Panc1 (cell line): Measurements from ENCODE around the gene POLR3B. TPM values are rescaled to one million over a fixed set of nuclear protein-coding genes. Genes with fewer than 3 reads are reported as not detected.
"Not testable (repeated sequence)": the region's sequence is repeated elsewhere in the genome, so short reads cannot be mapped to it uniquely, and the experiment has no call there.

Source experiments
- ATAC-seq: fragments of 200-7000 bp; cut with Tn5 transposase; 2 replicates; pipeline ENCODE4 v1.9.1; 2020; ENCODE audit warnings: mild to moderate bottlenecking, moderate library complexity
- BruUV-seq: library from RNA; stranded (reverse); fragments of 400-500 nt; replicated peaks from 2 replicates; lab custom pipeline; 2021; lab: Mats Ljungman, UMichigan
- CTCF ChIA-PET: fragments of 300-600 bp; sonication (Branson Sonifier 250); formaldehyde crosslinking; loops from one replicate; lab custom pipeline; 2022; ENCODE audit warnings: antibody characterized with exemption; lab: Charles Lee
- POLR2A ChIA-PET: fragments of 300-600 bp; sonication (Branson Sonifier 250); formaldehyde crosslinking; loops from one replicate; lab custom pipeline; 2022; ENCODE audit warnings: antibody characterized with exemption; lab: Charles Lee
- DNase-seq: peaks from one replicate; pipeline ENCODE4 v3.0.0-alpha.2; 2010; ENCODE audit warnings: low read depth, low spot score
- H3K27ac ChIP-seq: 2 replicates; pipeline ENCODE4 v1.5.1; 2011; ENCODE audit warnings: mild to moderate bottlenecking, low read length, inconsistent platforms
- H3K27me3 ChIP-seq: fragments of 200-500 bp; sonication (Bioruptor generic); 2 replicates; pipeline ENCODE4 v1.6.0; 2014; ENCODE audit warnings: low read length, inconsistent platforms; ENCODE audit not compliant: control insufficient read depth, insufficient read depth
- H3K36me3 ChIP-seq: fragments of 200-500 bp; sonication (Bioruptor generic); 2 replicates; pipeline ENCODE4 v1.5.1; 2014; ENCODE audit warnings: inconsistent platforms, mild to moderate bottlenecking, low read length, moderate library complexity; ENCODE audit not compliant: control insufficient read depth, insufficient read depth
- H3K4me1 ChIP-seq: 2 replicates; pipeline ENCODE4 v1.5.1; 2011; ENCODE audit warnings: inconsistent platforms, mild to moderate bottlenecking, low read length, moderate library complexity; ENCODE audit not compliant: control insufficient read depth, insufficient read depth
- H3K4me3 ChIP-seq, 2 experiments: 2 replicates each; pipeline ENCODE4 v1.5.1; 2011 to 2012; ENCODE audit warnings: low read depth in 2 of 2, low read length in 2 of 2, mild to moderate bottlenecking in 2 of 2, inconsistent platforms in 1 of 2, moderate library complexity in 1 of 2
- H3K9me3 ChIP-seq: fragments of 200-500 bp; sonication (Bioruptor generic); 2 replicates; pipeline ENCODE4 v1.5.1; 2014; ENCODE audit warnings: low read depth, mild to moderate bottlenecking, inconsistent platforms, low read length, moderate library complexity; ENCODE audit not compliant: control insufficient read depth, insufficient read depth
- POLR2AphosphoS5 ChIP-seq: IDR thresholded peaks from 2 replicates; pipeline ENCODE4 v1.6.1; 2012; ENCODE audit warnings: mild to moderate bottlenecking, low read depth, low read length, moderate library complexity
- SIN3A ChIP-seq: IDR thresholded peaks from 2 replicates; pipeline ENCODE4 v1.6.1; 2012; ENCODE audit warnings: low read depth, mild to moderate bottlenecking, low read length, moderate library complexity, borderline replicate concordance; ENCODE audit not compliant: insufficient read depth
- TCF7L2 ChIP-seq: IDR thresholded peaks from 2 replicates; pipeline ENCODE4 v1.6.1; 2011; ENCODE audit warnings: mild to moderate bottlenecking, low read depth, low read length, inconsistent platforms
- in situ Hi-C: cut with HindIII; loops from 2 replicates; pipeline ENCODE4 v1.10.0; 2016; ENCODE audit warnings: low sequenced_read_pairs, low pct_unique_long_range_greater_than_20kb
- intact Hi-C: fragments of 100-400 bp; cut with micrococcal nuclease; formaldehyde crosslinking; loops from one replicate; pipeline ENCODE4 v1.10.0; 2022; ENCODE audit not compliant: unreplicated experiment
- total RNA-seq: library from RNA; stranded (reverse); gene quantifications from one replicate; pipeline ENCODE4 v1.2.1, GENCODE V29; 2021; ENCODE audit not compliant: unreplicated experiment
- TF ChIP-seq, protein P1 (sequence below): fragments of 450-650 bp; IDR thresholded peaks from 2 replicates; pipeline ENCODE4 v1.5.1; 2017; ENCODE audit warnings: mild to moderate bottlenecking
- TF ChIP-seq, protein P2 (sequence below), 2 experiments: IDR thresholded peaks; 2 replicates each; pipeline ENCODE4 v1.6.1; 2011 to 2012; ENCODE audit warnings: low read depth in 2 of 2, control low read depth in 1 of 2, low read length in 1 of 2, mild to moderate bottlenecking in 1 of 2, moderate library complexity in 1 of 2; ENCODE audit not compliant: insufficient read depth in 1 of 2

Gene POLR3B
- total RNA-seq, 1 experiment from 2014 or later = 8.2 TPM

DNA sequence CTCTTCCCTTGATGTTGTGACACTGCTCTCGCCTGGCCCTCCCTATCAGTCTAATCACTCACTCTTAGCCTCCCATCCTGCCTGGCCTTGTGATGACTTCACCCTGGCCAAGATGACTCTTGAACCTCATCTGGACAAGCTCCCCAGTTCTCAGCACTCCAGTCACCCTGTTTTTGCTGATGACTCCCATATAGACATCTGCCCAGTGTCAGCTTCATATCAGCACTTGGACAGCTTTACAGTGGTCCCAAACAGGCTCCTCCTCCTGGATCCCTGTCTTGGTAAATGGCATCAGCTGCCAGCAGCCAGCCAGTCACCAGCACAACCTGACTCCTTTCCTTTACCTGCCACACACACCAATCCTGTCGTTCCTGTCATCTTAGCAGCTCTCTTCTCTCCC lies 104.2 kb downstream of the POLR3B start:
- no peak for DNase-seq
- TF ChIP-seq, protein P1, sequence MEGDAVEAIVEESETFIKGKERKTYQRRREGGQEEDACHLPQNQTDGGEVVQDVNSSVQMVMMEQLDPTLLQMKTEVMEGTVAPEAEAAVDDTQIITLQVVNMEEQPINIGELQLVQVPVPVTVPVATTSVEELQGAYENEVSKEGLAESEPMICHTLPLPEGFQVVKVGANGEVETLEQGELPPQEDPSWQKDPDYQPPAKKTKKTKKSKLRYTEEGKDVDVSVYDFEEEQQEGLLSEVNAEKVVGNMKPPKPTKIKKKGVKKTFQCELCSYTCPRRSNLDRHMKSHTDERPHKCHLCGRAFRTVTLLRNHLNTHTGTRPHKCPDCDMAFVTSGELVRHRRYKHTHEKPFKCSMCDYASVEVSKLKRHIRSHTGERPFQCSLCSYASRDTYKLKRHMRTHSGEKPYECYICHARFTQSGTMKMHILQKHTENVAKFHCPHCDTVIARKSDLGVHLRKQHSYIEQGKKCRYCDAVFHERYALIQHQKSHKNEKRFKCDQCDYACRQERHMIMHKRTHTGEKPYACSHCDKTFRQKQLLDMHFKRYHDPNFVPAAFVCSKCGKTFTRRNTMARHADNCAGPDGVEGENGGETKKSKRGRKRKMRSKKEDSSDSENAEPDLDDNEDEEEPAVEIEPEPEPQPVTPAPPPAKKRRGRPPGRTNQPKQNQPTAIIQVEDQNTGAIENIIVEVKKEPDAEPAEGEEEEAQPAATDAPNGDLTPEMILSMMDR = no peak
- TF ChIP-seq TCF7L2 = no peak
- TF ChIP-seq SIN3A = no peak
- TF ChIP-seq, protein P2, sequence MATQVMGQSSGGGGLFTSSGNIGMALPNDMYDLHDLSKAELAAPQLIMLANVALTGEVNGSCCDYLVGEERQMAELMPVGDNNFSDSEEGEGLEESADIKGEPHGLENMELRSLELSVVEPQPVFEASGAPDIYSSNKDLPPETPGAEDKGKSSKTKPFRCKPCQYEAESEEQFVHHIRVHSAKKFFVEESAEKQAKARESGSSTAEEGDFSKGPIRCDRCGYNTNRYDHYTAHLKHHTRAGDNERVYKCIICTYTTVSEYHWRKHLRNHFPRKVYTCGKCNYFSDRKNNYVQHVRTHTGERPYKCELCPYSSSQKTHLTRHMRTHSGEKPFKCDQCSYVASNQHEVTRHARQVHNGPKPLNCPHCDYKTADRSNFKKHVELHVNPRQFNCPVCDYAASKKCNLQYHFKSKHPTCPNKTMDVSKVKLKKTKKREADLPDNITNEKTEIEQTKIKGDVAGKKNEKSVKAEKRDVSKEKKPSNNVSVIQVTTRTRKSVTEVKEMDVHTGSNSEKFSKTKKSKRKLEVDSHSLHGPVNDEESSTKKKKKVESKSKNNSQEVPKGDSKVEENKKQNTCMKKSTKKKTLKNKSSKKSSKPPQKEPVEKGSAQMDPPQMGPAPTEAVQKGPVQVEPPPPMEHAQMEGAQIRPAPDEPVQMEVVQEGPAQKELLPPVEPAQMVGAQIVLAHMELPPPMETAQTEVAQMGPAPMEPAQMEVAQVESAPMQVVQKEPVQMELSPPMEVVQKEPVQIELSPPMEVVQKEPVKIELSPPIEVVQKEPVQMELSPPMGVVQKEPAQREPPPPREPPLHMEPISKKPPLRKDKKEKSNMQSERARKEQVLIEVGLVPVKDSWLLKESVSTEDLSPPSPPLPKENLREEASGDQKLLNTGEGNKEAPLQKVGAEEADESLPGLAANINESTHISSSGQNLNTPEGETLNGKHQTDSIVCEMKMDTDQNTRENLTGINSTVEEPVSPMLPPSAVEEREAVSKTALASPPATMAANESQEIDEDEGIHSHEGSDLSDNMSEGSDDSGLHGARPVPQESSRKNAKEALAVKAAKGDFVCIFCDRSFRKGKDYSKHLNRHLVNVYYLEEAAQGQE (IDR thresholded peaks at IDR 0.05; ENCODE audit: insufficient read depth in 1 of 2, low read depth in 2 of 2, low read length in 1 of 2) = no peak
- no peak for TF ChIP-seq POLR2AphosphoS5
- Histone ChIP-seq H3K4me3 (no peak overlapping the region), H3K27ac (no peak overlapping the region), H3K27me3 (no peaks in the 10 kb centered on the region), H3K4me1 (no peaks in the 10 kb centered on the region), H3K9me3 (no peaks in the 10 kb centered on the region), H3K36me3 (no peaks in the 10 kb centered on the region; the same call in 1 of the 2 replicates)
- POLR2A ChIA-PET = no interaction called here
- intact Hi-C loops = no loop called here
- no peak for ATAC-seq
- CTCF ChIA-PET = no interaction called here
- in situ Hi-C loops = no loop called here
- no TSS peak for BruUV-seq

DNA sequence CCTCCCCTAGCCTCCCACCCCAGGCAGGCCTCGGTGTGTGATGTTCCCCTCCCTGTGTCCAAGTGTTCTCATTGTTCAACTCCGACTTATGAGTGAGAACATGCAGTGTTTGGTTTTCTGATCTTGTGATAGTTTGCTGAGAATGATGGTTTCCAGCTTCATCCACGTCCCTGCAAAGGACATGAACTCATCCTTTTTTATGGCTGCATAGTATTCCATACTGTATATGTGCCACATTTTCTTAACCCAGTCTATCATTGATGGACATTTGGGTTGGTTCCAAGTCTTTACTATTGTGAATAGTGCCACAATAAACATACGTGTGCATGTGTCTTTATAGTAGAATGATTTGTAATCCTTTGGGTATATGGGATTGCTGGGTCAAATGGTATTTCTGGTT lies 108.1 kb downstream of the POLR3B start:
- ATAC-seq, H3K27ac ChIP-seq, POLR2A ChIA-PET, H3K27me3 ChIP-seq, H3K9me3 ChIP-seq, H3K4me3 ChIP-seq, DNase-seq, in situ Hi-C loops, H3K36me3 ChIP-seq, CTCF ChIA-PET, H3K4me1 ChIP-seq, intact Hi-C loops, BruUV-seq: not testable (repeated sequence)

DNA sequence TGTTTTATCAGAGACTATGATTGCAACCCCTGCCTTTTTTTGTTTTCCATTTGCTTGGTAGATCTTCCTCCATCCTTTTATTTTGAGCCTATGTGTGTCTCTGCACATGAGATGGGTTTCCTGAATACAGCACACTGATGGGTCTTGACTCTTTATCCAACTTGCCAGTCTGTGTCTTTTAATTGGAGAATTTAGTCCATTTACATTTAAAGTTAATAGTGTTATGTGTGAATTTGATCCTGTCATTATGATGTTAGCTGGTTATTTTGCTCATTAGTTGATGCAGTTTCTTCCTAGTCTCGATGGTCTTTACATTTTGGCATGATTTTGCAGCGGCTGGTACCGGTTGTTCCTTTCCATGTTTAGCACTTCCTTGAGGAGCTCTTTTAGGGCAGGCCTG lies 118.1 kb downstream of the POLR3B start:
- intact Hi-C loops, POLR2A ChIA-PET, DNase-seq, CTCF ChIA-PET, ATAC-seq, H3K4me1 ChIP-seq, in situ Hi-C loops, H3K27ac ChIP-seq, H3K27me3 ChIP-seq, H3K9me3 ChIP-seq, H3K36me3 ChIP-seq, H3K4me3 ChIP-seq, BruUV-seq: not testable (repeated sequence)

DNA sequence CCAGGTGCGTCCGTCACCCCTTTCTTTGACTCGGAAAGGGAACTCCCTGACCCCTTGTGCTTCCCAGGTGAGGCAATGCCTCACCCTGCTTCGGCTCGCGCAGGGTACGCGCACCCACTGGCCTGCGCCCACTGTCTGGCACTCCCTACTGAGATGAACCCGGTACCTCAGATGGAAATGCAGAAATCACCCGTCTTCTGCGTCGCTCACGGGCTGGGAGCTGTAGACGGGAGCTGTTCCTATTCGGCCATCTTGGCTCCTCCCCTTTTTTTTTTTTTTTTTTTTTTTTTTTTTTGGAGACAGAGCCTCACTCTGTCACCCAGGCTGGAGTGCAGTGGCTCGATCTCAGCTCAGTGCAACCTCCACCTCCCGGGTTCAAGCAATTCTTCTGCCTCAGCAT lies 120.1 kb downstream of the POLR3B start:
- H3K27me3 ChIP-seq = not testable (repeated sequence)

More for the DNA sequence above, 120.1 kb downstream of the POLR3B start:
- H3K4me1 ChIP-seq, ATAC-seq, H3K36me3 ChIP-seq, in situ Hi-C loops, H3K27ac ChIP-seq, H3K4me3 ChIP-seq, BruUV-seq, DNase-seq, H3K9me3 ChIP-seq, intact Hi-C loops, POLR2A ChIA-PET, CTCF ChIA-PET: not testable (repeated sequence)
